Activated CD4-positive, alpha-beta T cell treated with anti-CD3 and anti-CD28 coated beads, Interleukin-2, amount 50 U/mL, for 48 hours (primary cell): Measurements from ENCODE around the gene DDX46.
"Not testable (repeated sequence)": the region's sequence is repeated elsewhere in the genome, so short reads cannot be mapped to it uniquely, and the experiment has no call there.

Experiments
- DNase-seq, 2 experiments: peaks; one replicate each; pipeline ENCODE4 v3.0.0-alpha.2; 2020

The DDX46 gene

DNA sequence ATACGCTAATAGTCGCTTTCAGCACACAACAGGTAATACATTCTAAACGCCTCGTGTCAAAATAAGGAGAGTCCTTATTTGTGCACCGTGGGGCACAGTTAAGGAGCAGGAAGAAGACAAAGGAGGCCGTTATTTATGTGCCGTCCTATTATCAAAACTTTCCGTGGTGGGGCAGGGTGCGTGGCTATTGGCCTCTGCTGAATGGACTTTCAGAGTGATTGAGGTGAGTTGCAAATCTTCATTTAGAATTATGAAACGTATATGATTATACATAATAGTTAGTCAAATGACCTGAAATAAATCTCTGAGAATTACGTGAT, 88.0 kb downstream of the DDX46 start:
- peak; percentile 39 to 44 for DNase-seq

GRCh38 chr5:134849434-134849933, 90.9 kb downstream of the DDX46 start:
- not testable (repeated sequence) for DNase-seq

GRCh38 chr5:134851307-134851923, 92.8 kb downstream of the DDX46 start:
- DNase-seq, result no peak

- DNase-seq, result not testable (repeated sequence)
Observed at GRCh38 chr5:134856465-134856864, 97.9 kb downstream of the DDX46 start.

DNA sequence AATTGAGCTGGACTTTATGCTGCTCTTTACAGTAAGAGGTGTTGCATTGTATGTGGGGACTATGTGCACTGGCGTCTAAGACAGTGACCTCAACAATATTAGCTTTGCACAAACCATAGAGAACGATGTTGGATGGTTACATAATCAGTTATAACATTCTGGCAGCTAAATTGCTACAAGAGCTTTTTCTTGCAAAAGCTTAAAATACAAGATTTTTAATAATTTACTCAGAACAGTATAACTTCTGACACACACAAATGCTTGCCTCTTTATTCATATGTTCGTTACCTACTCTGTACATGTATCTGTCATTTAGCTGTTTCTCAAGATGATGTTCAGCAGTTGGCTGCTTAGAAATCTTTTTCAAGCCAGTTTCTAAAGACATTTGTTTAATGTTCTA, 98.8 kb downstream of the DDX46 start:
- no peak for DNase-seq

GRCh38 chr5:134864707-134865106, 106.1 kb downstream of the DDX46 start:
- DNase-seq, result no peak

DNA sequence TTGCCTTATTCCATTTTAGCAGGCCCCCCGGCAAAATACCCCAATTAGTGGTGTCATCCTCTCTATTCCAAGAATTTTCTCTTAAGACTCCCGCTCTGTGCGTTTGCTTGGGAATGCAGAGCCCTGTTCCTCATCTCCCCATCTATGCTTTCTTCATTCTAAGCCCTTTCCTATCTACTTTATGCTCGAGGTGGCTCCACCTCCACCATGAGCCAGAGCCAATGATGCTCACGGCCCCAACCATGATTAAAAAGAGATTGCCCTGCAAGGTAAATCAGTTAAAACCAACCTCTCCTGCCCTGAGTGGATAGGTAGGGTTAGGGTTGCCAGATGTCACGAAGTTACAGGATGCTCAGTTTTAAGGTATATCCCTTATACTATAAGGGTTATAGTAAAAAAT, 114.9 kb downstream of the DDX46 start:
- DNase-seq, result peak; percentile 24 to 39

DNA sequence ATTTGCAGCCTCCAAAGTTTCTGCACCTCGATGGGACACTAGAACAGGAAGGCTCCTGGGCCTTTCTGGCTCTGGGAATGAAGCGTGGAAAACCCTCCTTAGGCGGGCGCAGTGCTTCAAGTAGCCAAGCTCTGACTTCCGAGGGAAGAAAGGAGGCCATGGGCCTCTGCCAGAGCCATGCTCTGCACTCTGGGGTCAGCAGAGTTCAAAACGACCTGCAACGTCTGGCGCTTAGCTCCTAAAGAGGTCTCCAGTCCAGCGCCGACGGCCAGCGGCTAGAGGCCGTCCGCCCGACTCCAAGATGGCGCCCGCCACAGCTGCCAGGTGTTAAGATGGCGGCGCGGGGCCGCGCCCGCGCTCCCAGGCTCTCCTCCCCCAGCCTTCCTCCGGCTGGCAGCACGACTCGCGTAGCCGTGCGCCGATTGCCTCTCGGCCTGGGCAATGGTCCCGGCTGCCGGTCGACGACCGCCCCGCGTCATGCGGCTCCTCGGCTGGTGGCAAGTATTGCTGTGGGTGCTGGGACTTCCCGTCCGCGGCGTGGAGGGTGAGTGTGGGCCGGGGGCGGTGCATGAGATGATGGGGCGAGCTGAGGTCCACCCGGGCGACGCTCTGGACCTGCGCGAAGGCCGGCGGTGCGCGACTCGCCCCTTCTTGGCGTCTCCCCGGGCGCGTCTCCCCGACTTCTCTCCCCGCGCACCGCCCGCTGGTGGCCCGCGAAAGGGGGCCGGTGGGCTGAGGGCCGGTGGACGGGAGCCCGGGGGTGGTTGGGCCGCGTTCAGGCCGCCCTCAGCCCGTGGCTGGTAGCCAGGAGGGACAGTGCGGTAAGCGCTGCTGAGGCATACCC, 115.6 kb downstream of the DDX46 start, which contains the start of gene TXNDC15:
Gene TXNDC15 (plus strand): TSS at position 385 of the 844 bp plus-strand sequence. CDS start 57 bp downstream, at position 442.
- DNase-seq, result peak; percentile 81 to 83

DNA sequence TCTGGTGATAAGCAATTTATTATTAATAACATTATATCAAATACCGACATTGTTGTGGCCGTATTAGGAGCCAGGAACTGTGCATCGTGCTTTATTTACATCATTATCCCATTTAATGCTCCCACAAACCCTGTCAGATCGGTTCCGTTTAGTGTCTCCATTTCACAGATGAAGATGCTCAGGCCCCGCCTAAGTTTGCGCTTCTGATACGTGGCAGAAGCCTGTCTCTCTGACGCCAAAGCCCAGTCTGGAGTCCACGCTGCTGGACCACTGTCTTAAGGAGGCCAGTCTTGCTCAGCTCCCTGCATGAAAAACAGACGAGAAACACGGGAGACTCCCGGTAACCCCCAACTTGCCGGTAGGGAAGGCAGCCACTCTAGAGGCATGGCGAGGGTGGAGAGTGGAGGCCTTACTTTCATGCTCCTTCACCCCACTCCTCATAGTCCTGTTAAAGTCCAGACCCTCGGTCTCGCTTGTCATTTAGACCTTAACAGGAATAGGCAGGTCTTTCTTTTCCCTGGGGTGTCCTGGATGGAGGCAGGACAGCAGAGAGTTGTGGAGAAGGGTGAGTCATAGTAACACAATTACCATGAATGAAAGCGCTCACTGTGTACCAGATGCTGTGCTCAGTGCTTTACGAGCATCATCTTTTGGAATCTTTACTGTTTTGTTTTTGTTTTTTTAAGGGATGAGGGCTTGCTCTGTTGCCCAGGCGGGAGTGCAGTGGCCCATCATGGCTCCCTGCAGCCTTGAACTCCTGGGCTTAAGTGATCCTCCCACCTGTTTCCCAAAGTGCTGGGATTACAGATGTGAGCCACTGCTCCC, 116.5 kb downstream of the DDX46 start:
- peak; percentile 58 to 66 for DNase-seq

DNA sequence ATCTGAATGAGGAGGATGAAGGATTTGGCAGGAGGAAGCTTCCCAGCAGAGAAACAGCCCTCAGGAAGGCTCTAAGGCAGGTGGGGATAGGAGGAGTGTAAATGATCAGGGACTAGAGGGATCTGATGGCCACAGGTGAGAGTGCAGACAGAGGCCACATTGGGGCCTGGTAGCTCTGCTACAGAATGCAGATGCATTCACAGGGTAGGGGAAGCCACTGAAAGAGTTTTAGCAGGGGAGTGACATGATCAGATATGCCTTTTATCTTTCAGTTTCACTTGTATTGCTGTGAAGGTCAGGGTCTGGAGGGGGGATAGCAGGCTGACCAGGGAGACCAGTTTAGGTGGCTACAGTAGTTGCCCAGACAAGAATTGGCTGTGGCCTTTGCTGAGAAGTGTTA, 118.6 kb downstream of the DDX46 start:
- no peak for DNase-seq

DNA sequence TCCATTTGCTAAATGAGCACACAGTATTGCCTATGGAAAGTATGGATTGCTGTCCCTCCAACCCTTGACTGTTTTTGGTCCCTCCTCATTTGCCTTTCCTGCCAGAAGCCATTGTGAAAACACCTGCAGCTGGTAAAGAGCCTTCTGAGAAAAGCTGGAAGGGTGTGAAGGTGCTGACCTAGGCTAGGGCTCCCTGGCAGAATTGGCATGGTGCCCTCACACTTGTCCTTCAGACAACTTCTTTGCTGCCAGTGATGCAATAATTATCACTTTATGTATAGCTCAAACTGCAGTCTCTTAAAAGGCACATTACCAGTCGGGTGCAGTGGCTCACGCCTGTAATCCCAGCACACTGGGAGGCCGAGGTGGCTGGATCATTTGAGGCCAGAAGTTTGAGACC, 119.8 kb downstream of the DDX46 start:
- DNase-seq, result no peak

DNA sequence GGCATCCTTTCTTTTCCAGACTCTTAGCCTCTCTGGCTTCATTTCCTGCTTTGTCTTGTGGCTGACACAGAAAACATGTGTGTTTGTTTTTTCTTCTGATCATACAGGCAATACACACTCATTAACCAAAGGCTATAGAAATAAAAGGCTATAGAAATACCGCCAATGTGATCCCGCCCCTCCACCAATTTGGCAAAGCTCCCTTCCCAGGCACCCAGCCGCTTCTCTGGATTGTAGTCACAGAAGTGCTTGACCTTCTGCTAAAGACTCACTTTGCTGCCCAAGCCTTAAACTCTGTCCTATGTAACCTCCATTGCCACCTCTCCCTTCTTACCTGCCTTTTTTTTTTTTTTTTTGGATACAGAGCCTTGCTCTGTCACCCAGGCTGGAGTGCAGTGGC, 120.9 kb downstream of the DDX46 start:
- no peak for DNase-seq
